Glutamatergic neuron (in vitro differentiated cells): ENCODE data around the gene GPC6. TPM values are rescaled to one million over a fixed set of nuclear protein-coding genes. Genes with fewer than 3 reads are reported as not detected.

ENCODE experiments used
- DNase-seq: peaks from one replicate; pipeline ENCODE4 v3.0.0; 2022
- H3K27ac Mint-ChIP-seq: one replicate; pipeline ENCODE4 v1.8.0; 2020; ENCODE audit warnings: mild to moderate bottlenecking, mixed read lengths, inconsistent platforms; ENCODE audit not compliant: unreplicated experiment
- H3K27me3 Mint-ChIP-seq: one replicate; pipeline ENCODE4 v1.8.0; 2020; ENCODE audit warnings: mild to moderate bottlenecking, moderate library complexity, mixed read lengths, inconsistent platforms; ENCODE audit not compliant: unreplicated experiment
- H3K36me3 Mint-ChIP-seq: one replicate; pipeline ENCODE4 v1.8.0; 2020; ENCODE audit warnings: mild to moderate bottlenecking, mixed read lengths, inconsistent platforms; ENCODE audit not compliant: unreplicated experiment
- H3K4me1 Mint-ChIP-seq: one replicate; pipeline ENCODE4 v1.8.0; 2020; ENCODE audit warnings: mild to moderate bottlenecking, low read depth, mixed read lengths, inconsistent platforms; ENCODE audit not compliant: unreplicated experiment
- H3K4me3 Mint-ChIP-seq: one replicate; pipeline ENCODE4 v1.8.0; 2020; ENCODE audit warnings: mild to moderate bottlenecking, mixed read lengths, inconsistent platforms; ENCODE audit not compliant: unreplicated experiment
- H3K9me3 Mint-ChIP-seq: one replicate; pipeline ENCODE4 v1.8.0; 2020; ENCODE audit warnings: mild to moderate bottlenecking, moderate library complexity, mixed read lengths, inconsistent platforms; ENCODE audit not compliant: unreplicated experiment
- CTCF ChIP-seq: fragments of 200-600 bp; sonication (generic); IDR thresholded peaks from one replicate; pipeline ENCODE4 v1.5.0; 2021; ENCODE audit not compliant: partially characterized antibody, unreplicated experiment
- total RNA-seq: library from RNA; stranded (reverse); fragmentation: NEBNext Ultra II Directional; extraction: Animal tissue kit (Norgen Biotek cat#: 25700); gene quantifications from one replicate; pipeline ENCODE4 v1.2.1, GENCODE V29; 2021; ENCODE audit not compliant: unreplicated experiment

GPC6 gene
- total RNA-seq, 1 donor from 2014 or later = 11.8 TPM

DNA sequence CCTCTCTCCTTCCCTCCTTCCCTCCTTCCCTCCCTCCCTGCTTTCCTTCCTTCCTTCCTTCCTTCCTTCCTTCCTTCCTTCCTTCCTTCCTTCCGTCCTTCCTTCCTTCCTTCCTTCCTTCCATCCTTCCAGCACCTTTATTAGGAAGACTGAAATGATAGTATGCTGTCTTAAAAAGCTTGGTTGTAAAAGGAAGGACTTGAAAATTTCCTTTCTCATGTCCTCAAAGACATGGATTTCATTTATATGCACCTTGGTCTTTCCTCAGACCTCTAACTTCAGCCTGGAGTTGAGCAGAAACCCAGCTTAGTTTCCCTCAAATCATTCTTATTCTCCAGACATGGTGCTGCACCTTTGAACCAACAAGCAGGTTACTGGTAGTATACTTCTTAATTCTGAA is 141.7 kb downstream of the GPC6 start:
- peaks cover 2% of the 10 kb centered on the region for H3K9me3 Mint-ChIP-seq
- no peaks in the 10 kb centered on the region for H3K36me3 Mint-ChIP-seq
- H3K4me3 Mint-ChIP-seq = no peak overlapping the region
- no peak for TF ChIP-seq CTCF
- H3K4me1 Mint-ChIP-seq = peaks cover 35% of the 10 kb centered on the region
- DNase-seq = no peak
- no peaks in the 10 kb centered on the region for H3K27me3 Mint-ChIP-seq
- H3K27ac Mint-ChIP-seq = peak overlapping the region; percentile 36

- no peak for DNase-seq
- TF ChIP-seq CTCF = no peak
- H3K27me3 Mint-ChIP-seq = no peaks in the 10 kb centered on the region
- H3K4me3 Mint-ChIP-seq = no peak overlapping the region
- H3K27ac Mint-ChIP-seq = peak overlapping the region; percentile 71
- H3K4me1 Mint-ChIP-seq = peaks cover 37% of the 10 kb centered on the region
- H3K36me3 Mint-ChIP-seq = no peaks in the 10 kb centered on the region
- peaks cover 2% of the 10 kb centered on the region for H3K9me3 Mint-ChIP-seq
These were observed 142.1 kb downstream of the GPC6 start for GRCh38 chr13:93368718-93369117.

DNA sequence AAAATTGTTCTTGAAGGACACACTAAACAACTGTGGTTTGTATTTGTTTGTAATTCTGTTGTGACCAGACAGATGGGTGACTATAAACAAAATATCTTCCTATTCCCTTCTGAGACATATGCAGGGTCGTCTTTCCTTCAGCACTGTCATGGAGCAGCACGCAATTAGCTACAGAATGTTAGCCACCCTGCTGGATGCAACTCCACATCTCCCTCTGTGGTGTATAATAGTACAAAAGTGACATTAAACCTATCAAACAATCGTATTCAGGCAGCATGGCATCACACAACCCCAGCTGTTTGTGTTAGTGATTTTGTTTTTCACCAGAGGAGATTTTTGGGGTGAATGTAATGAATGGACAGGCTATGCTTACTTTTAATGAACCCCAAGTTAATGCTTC is 146.2 kb downstream of the GPC6 start:
- H3K4me1 Mint-ChIP-seq = peaks cover 37% of the 10 kb centered on the region
- peak overlapping the region; percentile 67 for H3K27ac Mint-ChIP-seq
- H3K4me3 Mint-ChIP-seq = peak overlapping the region; percentile 14
- H3K27me3 Mint-ChIP-seq = no peaks in the 10 kb centered on the region
- peaks cover 2% of the 10 kb centered on the region for H3K9me3 Mint-ChIP-seq
- no peaks in the 10 kb centered on the region for H3K36me3 Mint-ChIP-seq
- no peak for TF ChIP-seq CTCF
- no peak for DNase-seq

DNA sequence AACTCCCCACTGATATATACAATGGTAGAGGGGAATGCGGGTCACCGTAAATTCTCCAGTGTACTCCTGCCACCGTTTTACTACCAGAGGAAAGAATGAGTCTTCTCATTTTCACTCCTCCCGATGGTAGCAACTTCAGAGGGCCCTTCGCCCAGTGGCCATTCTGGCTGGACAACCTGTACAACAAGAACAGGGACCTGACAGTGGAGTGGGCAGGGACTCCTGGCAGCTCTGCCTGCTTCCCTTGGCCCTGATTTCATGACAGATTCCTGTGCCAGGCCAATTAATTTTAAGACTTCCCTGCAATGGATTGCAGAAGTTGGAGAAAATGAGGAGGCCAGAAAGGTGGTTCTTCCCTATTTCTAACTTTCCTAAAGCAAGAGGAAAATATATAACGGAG is 148.9 kb downstream of the GPC6 start:
- Mint-ChIP-seq H3K36me3 (no peaks in the 10 kb centered on the region), H3K4me1 (peaks cover 33% of the 10 kb centered on the region), H3K27ac (no peak overlapping the region), H3K27me3 (no peaks in the 10 kb centered on the region), H3K9me3 (no peaks in the 10 kb centered on the region), H3K4me3 (no peak overlapping the region)
- TF ChIP-seq CTCF = no peak
- DNase-seq = no peak

DNA sequence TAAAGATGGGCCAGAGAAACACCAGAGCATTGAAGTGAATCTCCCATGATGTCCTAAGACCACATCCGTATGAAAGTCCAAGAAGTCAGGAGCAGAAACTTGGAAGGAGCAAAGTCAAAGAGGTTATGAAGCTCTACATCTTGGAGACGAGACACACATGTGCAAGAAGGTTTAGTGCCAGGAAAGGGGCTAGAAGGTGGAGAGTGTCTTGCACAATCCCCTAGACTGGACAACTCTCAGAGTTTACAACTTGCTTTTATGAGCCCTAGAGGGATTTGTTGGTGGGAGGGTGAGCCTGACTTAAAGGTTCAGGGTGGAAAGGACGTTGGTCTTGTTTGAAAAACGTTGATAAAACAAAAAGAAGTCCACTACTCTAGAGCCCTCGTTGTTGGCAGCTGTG is 150.6 kb downstream of the GPC6 start:
- no peak for DNase-seq
- Mint-ChIP-seq H3K4me3 (no peak overlapping the region), H3K4me1 (peaks cover 21% of the 10 kb centered on the region), H3K36me3 (no peaks in the 10 kb centered on the region), H3K9me3 (no peaks in the 10 kb centered on the region), H3K27ac (no peak overlapping the region), H3K27me3 (no peaks in the 10 kb centered on the region)
- no peak for TF ChIP-seq CTCF
